Measurements from ENCODE around the gene CRYBG2.

The CRYBG2 gene

GRCh38 chr1:26349877-26350244, 4.1 kb downstream of the CRYBG2 start:
- no peak overlapping the region for H3K4me3 ChIP-seq (ENCODE audit: low read depth, low read length)
- no peak for DNase-seq (ENCODE audit: low read depth)
- no peak for TF ChIP-seq CTCF (IDR thresholded peaks at IDR 0.05; ENCODE audit: low read depth, low read length, missing control alignments)

- no peak for DNase-seq (ENCODE audit: low read depth)
- no peak for TF ChIP-seq CTCF (IDR thresholded peaks at IDR 0.05; ENCODE audit: low read depth, low read length, missing control alignments)
- no peak overlapping the region for H3K4me3 ChIP-seq (ENCODE audit: low read depth, low read length)
These were observed 4.6 kb downstream of the CRYBG2 start for GRCh38 chr1:26349188-26349876.

DNA sequence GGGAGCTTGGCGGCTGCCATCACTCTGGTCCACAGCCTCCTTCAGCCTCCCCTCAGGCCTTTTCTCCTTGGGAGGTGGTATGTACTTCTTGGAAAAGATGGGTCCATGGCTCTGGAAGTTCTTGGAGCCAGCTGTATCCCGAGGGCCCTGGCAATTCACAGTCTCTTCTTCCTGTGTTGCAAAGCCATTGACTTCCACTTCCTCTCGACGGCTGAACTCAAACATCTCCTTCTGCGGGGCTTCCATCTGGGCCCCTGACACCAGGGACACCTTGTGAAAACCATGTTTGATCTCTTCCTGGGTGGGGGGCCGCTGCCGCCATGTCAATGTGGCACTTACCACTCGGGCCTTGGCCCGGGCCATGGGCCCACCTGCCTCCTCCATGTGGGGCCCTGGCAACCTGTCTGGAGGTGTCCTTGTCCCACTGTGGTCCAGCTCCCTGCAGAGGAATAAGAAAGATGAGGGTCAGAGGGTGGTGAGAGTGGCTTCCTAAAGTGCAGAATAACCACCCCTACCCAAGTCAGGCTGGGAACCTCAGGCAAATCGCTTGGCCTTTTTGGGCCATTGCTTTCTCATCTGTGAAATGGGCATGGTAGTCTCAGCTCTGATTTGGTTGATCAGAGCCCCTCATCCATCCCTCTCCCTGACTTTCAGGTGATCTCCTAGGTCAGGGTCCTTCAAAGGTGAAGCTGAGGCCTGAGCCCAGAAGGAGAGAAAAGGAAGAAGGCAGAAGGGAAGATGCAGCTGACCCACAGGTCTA, 7.5 kb downstream of the CRYBG2 start:
- DNase-seq (ENCODE audit: low read depth) = no peak

DNA sequence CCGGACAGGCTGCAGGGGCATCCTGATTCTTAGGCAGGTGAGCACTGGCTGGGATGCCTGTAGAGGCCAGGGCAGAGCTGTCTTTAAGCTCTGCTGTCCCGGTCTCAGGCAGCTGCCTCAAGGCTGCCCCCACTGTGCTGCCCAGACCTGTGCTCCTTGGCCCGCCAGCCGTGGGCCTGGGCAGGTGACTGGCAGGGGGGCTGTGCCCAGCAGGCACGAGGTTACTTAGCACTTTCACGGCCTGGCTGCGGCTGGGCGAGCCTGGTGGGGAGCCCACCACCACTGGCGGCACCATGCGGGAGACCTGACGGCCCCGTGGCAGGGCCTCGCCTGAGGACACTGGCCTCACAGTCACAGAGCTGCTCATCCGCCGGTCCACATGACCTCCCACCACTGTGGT, 8.2 kb downstream of the CRYBG2 start:
- DNase-seq (ENCODE audit: low read depth) = no peak
- TF ChIP-seq CTCF (IDR thresholded peaks at IDR 0.05; ENCODE audit: low read depth, low read length, missing control alignments) = no peak

More for the DNA sequence above, 7.5 kb downstream of the CRYBG2 start:
- no peak overlapping the region for H3K4me3 ChIP-seq (ENCODE audit: low read depth, low read length)
- no peak for TF ChIP-seq CTCF (IDR thresholded peaks at IDR 0.05; ENCODE audit: low read depth, low read length, missing control alignments)

GRCh38 chr1:26344147-26344920, 9.6 kb downstream of the CRYBG2 start:
- DNase-seq (ENCODE audit: low read depth) = no peak
- TF ChIP-seq CTCF (IDR thresholded peaks at IDR 0.05; ENCODE audit: low read depth, low read length, missing control alignments) = no peak
- H3K4me3 ChIP-seq (ENCODE audit: low read depth, low read length) = no peak overlapping the region

More for the DNA sequence above, 8.2 kb downstream of the CRYBG2 start:
- H3K4me3 ChIP-seq (ENCODE audit: low read depth, low read length) = no peak overlapping the region

DNA sequence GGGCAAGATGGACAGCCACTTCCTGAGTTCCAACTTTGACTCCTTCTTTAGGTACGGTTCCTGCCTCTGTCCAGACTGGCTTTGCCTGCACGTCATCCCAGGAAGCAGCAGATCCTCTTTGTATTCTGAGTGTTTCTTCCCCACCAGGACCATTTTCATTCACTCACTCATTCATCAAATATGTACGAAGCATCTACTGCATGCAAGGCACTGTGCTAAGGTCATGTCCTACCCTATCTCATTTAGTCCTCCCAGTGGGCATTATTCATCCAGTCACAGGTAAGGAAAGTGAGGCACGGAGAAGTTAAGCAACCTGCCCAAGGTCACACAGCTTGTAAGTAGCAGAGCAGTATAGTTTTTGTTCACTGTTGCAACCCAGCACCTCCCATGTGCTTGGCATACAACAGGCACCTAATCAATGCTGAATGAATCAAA, 13.9 kb downstream of the CRYBG2 start:
- H3K4me3 ChIP-seq (ENCODE audit: low read depth, low read length) = no peak overlapping the region
- no peak for TF ChIP-seq CTCF (IDR thresholded peaks at IDR 0.05; ENCODE audit: low read depth, low read length, missing control alignments)
- no peak for DNase-seq (ENCODE audit: low read depth)
